Limb (tissue), 2 donors: ENCODE measurements around the gene SKIDA1.

Source experiments
- DNase-seq, 2 donors: peaks; one replicate each; pipeline ENCODE4 v3.0.0-alpha.2; 2016; ENCODE audit errors: extremely low spot score in 2 of 2

SKIDA1 gene

DNA sequence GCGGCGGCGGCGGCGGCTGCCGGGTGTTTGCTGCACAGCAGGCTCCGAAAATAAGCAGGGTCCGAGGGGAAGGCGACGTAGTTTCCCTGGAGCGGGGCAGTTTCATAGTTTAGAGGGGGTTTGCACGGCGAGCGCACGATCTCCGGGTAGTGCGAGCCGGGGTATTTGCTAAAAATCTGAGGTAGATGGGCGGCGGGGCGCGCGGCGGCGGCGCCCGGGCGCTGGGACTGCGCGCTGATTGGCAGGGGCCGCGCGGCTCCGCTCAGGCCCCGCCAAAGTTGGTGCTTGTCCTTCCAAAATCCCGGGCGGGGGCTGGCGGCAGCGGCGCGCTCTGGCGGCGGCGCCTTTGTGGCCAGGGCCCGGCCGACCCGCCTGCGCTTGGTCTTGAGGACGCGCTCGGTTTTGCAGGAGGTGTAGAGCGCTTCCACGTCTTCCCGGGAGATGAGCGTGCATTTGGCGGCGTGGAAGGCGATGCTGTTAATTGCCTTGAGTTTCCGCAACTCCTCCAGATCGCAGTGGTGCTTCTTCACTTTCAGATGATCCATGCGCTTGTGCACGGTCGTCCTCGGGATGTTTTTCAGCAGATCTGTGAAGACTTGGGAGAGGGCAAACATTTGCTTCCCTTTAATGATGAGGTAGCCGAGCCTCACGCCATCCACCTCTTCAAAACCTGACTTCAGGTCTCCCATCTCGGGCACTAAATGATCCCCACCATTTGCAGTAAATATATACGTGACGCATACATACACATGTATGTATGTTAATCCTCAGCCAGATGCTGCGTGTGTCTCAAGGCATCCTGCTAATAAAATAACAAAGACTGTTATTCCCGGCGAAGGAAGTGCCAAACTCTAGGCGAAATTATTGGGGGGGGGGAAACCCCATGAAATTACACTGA, 8.1 kb downstream of the SKIDA1 start:
- DNase-seq: peak; percentile 51 to 78

DNA sequence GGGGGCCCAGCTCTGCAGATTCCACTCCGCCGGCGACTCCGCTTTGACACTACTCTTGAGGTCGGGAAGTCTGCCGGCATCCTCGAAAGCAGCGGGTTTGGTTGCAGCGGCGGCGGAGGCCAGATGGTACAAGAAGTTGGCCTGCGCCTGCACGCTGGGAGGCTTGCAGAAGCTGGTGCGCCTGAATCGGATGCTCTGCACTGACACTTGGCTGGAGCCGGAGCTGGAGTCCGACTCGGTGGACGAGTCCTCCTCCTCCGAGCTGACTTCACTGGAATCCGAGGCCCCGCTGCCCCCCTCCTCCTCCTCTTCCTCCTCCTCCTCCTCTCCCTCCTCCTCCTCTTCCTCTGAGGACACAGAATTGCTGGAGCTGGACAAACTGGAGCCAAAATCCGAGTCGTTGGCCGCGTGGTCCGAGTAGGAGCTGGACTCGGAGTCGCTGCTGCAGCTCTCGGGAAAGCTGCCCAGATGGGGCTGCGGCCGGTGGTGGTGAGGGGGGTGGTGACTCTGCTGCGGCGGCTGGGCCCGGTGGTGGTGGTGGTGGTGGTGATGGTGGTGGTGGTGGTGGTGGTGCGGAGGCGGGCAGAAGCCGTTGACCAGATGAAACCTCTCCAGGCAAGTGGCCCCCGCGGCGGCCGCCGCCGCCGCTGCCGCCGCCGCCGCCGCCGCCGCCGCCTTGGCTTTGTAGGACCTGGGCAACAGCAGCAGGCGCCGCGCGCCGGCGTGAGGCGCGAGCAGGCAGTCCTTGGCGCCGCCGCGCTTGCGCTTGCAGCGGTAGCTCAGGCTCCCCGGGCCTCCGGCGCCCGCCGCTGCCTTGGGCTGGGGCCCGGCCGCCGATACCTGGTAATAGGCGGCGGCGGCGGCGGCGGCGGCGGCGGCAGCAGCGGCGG, 9.0 kb downstream of the SKIDA1 start:
- DNase-seq: peak; percentile 35 to 78

GRCh38 chr10:21515361-21516241, 9.9 kb downstream of the SKIDA1 start:
- DNase-seq: no peak

DNA sequence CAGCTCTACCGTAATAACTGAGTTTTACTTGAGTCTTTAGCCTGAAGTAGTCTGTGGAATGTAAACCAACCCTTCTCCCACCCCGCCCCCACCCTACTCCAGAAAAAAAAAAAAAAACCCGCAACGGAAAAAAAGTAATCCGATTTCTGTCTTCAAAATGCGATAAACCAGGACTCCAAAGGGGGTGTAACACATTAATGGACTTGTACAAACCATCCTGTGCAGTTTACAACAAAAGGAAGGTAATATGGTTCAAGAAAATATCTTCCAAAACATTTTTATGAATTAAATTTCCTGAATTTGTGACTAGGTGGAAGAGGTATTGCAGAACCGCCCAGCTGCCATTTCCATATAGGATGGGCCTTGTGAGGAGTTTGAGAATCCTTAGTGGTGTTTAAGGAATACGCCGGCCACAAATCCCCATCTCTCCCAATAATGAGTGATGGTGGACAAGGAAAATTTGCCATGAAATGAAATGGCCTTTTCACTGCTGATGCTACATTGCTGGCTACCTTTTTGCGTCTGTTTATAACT, 10.6 kb downstream of the SKIDA1 start:
- DNase-seq: no peak

DNA sequence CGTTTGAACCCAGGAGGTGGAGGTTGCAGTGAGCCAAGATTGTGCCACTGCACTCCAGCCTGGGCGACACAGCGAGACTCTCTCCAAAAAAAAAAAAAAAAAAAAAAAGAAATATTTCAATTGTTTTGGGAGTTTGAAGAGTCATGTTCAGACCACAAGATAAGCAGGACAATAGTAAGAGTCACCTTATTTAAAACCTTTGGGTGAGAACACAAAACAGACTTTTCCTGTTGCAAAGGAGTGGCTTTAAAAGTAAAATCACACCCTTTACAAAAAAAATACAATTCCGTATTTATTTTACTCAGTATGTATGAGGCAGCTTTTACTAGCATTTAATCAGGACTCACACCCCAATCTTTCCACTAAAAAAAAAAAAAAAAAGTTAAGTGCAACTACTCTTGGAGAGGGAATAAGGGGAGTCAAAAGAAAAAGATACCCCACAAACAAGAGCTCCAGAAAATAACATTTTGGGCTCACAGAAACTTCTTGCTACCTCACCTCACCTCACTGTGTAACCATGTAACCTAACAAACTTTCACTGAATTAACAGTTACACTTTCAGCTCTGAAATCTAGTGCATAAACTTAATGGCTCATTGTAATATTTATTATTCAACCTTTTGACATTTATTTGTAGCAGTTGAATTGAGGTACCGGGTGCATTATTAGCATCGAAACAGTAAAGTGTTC, 11.2 kb downstream of the SKIDA1 start:
- DNase-seq: no peak

- no peak for DNase-seq
Measured at GRCh38 chr10:21513405-21513788, 12.1 kb downstream of the SKIDA1 start.

- DNase-seq: no peak
Measured at GRCh38 chr10:21512573-21513404, 12.7 kb downstream of the SKIDA1 start.

- no peak for DNase-seq
Measured at GRCh38 chr10:21511946-21512572, 13.4 kb downstream of the SKIDA1 start.

DNA sequence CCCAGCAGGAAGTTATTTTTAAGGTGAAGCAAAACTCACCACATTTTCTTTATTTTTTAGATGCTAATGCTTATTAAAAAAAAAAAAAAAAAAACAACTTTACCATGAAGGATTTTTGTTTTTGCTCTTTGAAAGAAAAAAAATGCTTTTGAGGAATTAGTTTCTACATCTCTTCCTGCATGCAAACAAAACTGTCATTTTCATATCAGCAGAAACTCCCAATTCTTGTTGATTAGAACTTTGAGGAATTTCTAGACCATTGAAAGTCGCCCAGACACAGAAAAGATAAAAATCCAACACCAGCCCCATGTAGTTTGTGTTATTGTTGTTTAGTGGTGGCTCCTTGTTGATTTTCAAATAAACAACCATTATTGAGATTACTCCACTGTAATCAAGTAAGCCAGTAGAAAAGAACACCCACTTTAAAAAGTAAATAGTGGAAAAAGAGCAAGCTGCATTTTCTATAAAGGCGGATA, 14.3 kb downstream of the SKIDA1 start:
- DNase-seq: no peak

GRCh38 chr10:21510241-21511094, 15.0 kb downstream of the SKIDA1 start:
- DNase-seq: peak in 1 of 2 donors; percentile 74

- peak in 1 of 2 donors; percentile 76 for DNase-seq
Measured at GRCh38 chr10:21509341-21510240, 15.9 kb downstream of the SKIDA1 start.

DNA sequence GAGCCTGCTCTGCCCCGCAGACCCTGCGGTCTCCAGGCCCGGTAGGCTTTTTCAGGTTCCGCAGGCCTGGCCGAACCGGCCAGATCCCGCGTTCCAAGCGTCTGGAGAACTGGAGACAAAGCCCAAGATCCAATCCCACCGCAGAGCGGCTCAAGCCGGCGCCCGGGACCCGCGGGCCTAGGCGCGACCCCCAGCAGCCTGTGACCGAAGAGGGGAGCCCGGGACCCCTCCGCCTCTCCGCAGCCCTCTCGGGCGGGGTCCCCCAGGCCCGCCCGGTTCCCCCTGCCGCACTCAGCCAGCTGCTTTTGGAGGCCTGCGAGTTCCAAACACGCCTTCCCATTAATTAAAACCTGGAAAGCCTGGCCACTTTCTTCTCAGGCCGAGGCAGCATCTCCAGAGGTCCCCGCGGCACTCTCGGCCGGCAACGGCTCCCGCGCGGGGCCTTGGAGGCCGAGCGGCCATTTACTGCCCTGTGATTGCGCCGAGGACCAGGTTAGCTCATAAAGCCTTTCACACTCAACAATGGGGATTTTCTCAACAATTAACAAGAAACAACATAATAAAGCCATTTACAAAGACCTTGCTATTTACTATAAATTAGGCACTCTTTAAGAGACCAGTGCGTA, 16.7 kb downstream of the SKIDA1 start:
- peak in 1 of 2 donors; percentile 73 for DNase-seq

DNA sequence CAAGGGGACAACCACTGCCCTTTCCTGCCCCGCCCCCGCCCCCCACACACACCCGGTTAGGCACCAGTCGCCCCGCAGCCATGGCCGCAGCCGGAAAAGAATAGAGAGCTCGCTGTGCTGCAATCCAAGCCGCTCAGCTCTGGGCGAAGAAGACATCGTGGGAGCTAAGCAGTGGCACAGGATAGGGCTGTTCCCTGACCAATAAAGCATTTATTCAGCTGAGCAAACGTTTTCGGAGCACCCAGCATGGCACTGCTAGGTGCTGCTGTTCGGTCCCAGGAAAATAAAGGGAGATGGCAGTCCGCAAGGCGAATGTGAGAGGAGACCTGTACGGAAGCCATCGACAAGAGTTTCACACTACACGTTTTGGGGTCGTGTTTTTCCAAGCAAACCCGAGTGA, 18.3 kb downstream of the SKIDA1 start:
- peak in 1 of 2 donors; percentile 59 for DNase-seq

- DNase-seq: no peak
Measured at GRCh38 chr10:21506351-21506750, 19.1 kb downstream of the SKIDA1 start.

GRCh38 chr10:21505711-21506278, 19.7 kb downstream of the SKIDA1 start:
- DNase-seq: peak in 1 of 2 donors; percentile 15

DNA sequence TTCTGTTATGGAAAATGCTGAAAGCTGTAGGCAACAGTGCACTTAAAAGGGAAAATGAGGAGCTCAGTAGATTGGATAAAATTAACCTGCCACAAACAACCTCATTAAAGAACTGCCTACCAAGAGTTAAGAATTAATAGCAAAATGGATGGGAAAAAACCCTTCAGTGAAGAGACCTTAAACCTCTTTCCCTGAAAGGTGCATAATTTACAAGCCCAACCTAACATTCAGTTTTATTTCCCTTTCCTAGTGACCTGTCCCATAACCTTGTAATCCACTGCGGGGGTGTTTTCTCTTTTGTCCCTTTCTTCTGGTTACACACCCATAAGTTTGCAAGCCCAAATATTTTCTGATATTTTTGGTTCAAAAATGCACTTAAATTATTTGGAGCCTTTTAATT, 21.9 kb downstream of the SKIDA1 start:
- no peak for DNase-seq
